Measurements from ENCODE around the gene AP5Z1.

GRCh38 chr7:4783762-4784351 is 8.4 kb downstream of the AP5Z1 start:
- no peak for TF ChIP-seq EZH2 (IDR thresholded peaks at IDR 0.05; ENCODE audit: low read depth)
- TF ChIP-seq, protein P1, sequence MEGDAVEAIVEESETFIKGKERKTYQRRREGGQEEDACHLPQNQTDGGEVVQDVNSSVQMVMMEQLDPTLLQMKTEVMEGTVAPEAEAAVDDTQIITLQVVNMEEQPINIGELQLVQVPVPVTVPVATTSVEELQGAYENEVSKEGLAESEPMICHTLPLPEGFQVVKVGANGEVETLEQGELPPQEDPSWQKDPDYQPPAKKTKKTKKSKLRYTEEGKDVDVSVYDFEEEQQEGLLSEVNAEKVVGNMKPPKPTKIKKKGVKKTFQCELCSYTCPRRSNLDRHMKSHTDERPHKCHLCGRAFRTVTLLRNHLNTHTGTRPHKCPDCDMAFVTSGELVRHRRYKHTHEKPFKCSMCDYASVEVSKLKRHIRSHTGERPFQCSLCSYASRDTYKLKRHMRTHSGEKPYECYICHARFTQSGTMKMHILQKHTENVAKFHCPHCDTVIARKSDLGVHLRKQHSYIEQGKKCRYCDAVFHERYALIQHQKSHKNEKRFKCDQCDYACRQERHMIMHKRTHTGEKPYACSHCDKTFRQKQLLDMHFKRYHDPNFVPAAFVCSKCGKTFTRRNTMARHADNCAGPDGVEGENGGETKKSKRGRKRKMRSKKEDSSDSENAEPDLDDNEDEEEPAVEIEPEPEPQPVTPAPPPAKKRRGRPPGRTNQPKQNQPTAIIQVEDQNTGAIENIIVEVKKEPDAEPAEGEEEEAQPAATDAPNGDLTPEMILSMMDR (conservative IDR thresholded peaks at IDR 0.05), result no peak

Measured in PC-9 (cell line).